ENCODE data around the gene THRA. TPM values are rescaled to one million over a fixed set of nuclear protein-coding genes. Genes with fewer than 3 reads are reported as not detected.

The THRA gene
- total and polyA plus RNA-seq, 8 donors = 21.1 to 52.2 (median 34.2) TPM

DNA sequence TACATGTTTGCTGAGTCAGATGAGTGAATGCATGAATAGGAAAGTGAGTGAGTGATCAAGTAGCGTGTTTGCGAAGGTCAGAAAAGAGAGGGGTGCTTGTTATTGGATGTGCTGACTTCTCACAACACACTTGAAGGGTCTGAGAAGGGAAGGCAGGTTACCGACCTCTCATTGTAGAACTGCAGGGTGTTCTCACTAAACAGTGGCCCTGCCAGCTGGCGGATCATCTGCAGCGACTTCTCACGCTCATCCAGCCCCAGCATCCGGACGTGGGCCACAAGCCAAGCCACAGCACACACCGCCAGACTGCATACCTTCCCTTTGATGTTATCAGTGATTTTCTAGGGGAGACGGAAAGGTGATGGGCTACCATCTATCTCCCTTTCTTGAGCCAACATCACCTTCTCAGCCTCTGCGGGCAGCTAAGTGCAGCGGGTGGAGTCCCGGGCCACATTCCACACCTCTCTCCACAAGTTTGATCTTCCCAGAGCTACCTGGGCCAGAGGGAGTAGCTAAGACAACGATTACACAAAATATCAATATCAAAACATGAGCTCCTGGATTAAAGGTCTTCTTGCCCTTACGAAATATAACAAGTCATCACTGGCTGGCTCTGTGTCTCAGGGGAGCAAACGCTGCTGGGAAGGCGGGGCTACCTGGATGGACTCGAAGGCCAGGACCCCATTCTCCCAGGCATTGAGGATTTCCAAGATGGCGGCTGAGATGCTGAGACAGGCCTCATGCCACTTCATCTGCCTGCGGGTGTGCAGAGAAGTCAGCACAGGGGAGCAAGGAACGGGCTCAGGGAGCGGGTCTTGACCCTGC lies 36.6 kb upstream of the THRA start:
- H3K9me3 ChIP-seq = no peaks in the 10 kb centered on the region
- H3K36me3 ChIP-seq = peaks cover 64 to 93% (median 86%) of the 10 kb centered on the region in 4 donors
- 62 to 69% (median 66%) methylated on average over 21 to 22 of the region's 22 CpGs for WGBS, 5 donors
- H3K4me1 ChIP-seq = peaks cover 45 to 58% (median 52%) of the 10 kb centered on the region in 4 donors
- H3K27ac ChIP-seq = peak overlapping the region in 1 of 5 donors; percentile 44
- TF ChIP-seq POLR2AphosphoS5 (IDR thresholded peaks at IDR 0.05) (no peak), POLR2A (IDR thresholded peaks at IDR 0.05) (no peak), EP300 (IDR thresholded peaks at IDR 0.05) (no peak)
- TF ChIP-seq, protein P1, sequence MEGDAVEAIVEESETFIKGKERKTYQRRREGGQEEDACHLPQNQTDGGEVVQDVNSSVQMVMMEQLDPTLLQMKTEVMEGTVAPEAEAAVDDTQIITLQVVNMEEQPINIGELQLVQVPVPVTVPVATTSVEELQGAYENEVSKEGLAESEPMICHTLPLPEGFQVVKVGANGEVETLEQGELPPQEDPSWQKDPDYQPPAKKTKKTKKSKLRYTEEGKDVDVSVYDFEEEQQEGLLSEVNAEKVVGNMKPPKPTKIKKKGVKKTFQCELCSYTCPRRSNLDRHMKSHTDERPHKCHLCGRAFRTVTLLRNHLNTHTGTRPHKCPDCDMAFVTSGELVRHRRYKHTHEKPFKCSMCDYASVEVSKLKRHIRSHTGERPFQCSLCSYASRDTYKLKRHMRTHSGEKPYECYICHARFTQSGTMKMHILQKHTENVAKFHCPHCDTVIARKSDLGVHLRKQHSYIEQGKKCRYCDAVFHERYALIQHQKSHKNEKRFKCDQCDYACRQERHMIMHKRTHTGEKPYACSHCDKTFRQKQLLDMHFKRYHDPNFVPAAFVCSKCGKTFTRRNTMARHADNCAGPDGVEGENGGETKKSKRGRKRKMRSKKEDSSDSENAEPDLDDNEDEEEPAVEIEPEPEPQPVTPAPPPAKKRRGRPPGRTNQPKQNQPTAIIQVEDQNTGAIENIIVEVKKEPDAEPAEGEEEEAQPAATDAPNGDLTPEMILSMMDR (IDR thresholded peaks at IDR 0.05) = no peak
- H3K27me3 ChIP-seq = no peaks in the 10 kb centered on the region
- H3K4me3 ChIP-seq = no peak overlapping the region
- intact Hi-C loops (cut with DNase I; ENCODE audit: low total_unique reads) = loop anchor here (10.0 kb wide), 1 partner anchor 59 kb away; no protein-coding TSS in a partner anchor
- DNase-seq = no peak

DNA sequence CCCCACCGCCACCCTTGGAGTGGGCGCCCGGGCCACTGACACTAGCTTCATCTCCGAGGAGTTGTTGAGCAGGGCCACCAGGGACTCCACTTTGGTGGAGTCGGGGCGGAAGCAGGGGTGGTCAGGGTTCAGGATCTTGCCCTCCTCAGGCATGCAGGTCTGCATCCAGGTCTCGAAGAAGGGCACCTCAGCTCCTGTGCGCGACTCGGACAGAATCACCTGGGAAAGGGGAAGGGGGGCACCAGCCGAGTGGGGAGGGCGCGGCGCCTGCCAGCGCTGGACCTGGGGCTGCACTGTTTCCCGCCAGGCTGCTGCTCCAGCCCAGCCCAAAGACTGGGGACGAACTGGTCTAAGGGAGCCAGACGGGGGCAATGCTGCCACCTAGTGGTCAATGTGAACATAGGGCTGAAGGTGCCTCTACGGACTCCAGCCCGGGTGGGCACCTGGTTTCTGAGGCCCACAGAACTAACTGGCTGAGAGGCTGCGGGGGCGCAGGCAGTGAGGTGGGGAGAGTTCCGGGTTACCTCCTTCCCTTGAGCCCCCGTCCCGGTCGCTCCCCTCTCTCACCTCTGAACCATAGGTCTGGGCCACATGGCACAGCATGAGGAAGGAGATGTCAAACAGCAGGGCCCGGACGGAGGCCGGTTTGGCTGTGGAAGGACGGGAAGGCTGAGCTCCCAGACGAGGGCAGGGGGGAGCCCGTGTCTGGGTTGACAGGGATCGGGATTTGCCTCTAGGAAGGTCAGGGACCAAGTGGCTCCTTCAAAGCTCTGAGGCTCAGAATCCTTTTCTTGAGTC lies 35.8 kb upstream of the THRA start:
- 22 to 30% (median 27%) methylated on average over 24 to 33 of the region's 33 CpGs for WGBS, 5 donors
- intact Hi-C loops (cut with DNase I; ENCODE audit: low total_unique reads) = loop anchor here (10.0 kb wide), 1 partner anchor 58 kb away; no protein-coding TSS in a partner anchor
- H3K4me3 ChIP-seq = no peak overlapping the region
- no peaks in the 10 kb centered on the region for H3K9me3 ChIP-seq
- DNase-seq = peak; percentile 86 to 95
- TF ChIP-seq EP300 (IDR thresholded peaks at IDR 0.05) (no peak), POLR2A (IDR thresholded peaks at IDR 0.05) (no peak), POLR2AphosphoS5 (IDR thresholded peaks at IDR 0.05) (peak in 1 of 3 donors; percentile 59)
- TF ChIP-seq, protein P1 (IDR thresholded peaks at IDR 0.05) = peak in 5 of 7 experiments; percentile 80 to 96 (median 93)
- peaks cover 44 to 58% (median 52%) of the 10 kb centered on the region in 4 donors for H3K4me1 ChIP-seq
- H3K36me3 ChIP-seq = peaks cover 62 to 93% (median 86%) of the 10 kb centered on the region in 4 donors
- H3K27ac ChIP-seq = peak overlapping the region in 2 of 5 donors; percentile 32 to 44
- no peaks in the 10 kb centered on the region for H3K27me3 ChIP-seq

DNA sequence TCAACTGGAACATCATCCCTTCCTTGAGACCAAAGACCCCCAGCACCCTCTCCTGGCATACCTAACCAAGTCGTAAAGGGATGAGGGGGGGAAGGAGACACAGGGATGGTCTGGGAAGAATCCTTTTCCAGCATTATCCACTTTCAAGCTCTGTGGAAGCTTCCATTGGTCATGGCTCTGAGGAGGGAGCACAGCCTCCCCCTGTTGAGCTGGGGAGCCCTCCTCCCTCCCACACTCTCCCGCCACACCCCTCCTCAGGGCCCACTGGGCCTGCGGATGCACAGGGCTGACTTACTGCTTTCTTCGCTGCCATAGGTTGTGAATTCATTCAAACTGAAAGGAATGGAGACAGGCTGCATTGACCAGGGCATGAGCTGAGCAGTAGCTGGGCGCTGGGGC lies 35.2 kb upstream of the THRA start:
- Histone ChIP-seq H3K36me3 (peaks cover 57 to 92% (median 86%) of the 10 kb centered on the region in 4 donors), H3K27me3 (no peaks in the 10 kb centered on the region), H3K9me3 (no peaks in the 10 kb centered on the region), H3K27ac (peak overlapping the region in 1 of 5 donors; percentile 44), H3K4me1 (peaks cover 40 to 57% (median 50%) of the 10 kb centered on the region in 4 donors), H3K4me3 (no peak overlapping the region)
- no peak for DNase-seq
- WGBS, 5 donors = 78 to 84% (median 80%) methylated on average over 5 of the region's 5 CpGs
- TF ChIP-seq, protein P1 (IDR thresholded peaks at IDR 0.05) = no peak
- no peak for TF ChIP-seq POLR2AphosphoS5 (IDR thresholded peaks at IDR 0.05)
- TF ChIP-seq EP300 (IDR thresholded peaks at IDR 0.05) = no peak
- no peak for TF ChIP-seq POLR2A (IDR thresholded peaks at IDR 0.05)
- intact Hi-C loops (cut with DNase I; ENCODE audit: low total_unique reads) = loop anchor here (10.0 kb wide), 1 partner anchor 57 kb away; no protein-coding TSS in a partner anchor

DNA sequence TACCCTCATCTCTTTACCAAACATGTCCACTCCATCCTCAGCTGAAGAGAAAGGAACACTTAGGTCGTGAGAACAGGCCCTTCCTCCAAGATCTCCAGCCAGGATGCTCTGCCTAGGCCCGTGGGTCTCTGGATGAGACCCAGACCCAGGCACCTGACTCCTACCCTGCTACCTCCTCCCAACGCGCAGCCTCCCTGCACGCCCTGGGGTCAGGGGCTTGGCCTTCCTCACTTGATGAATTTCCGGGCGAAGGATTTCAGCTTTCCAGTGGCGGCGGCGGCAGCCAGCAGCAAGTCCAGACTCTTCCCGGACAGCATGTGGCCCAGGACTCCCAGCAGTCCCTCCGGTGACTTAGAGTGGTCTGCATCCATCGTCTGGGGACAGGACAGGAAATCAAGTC lies 34.2 kb upstream of the THRA start:
- Histone ChIP-seq H3K27ac (no peak overlapping the region), H3K27me3 (no peaks in the 10 kb centered on the region), H3K4me3 (no peak overlapping the region), H3K4me1 (peaks cover 33 to 53% (median 46%) of the 10 kb centered on the region in 4 donors), H3K9me3 (no peaks in the 10 kb centered on the region), H3K36me3 (peaks cover 61 to 93% (median 88%) of the 10 kb centered on the region in 4 donors)
- intact Hi-C loops (cut with DNase I; ENCODE audit: low total_unique reads) = loop anchor here (10.0 kb wide), 1 partner anchor 56 kb away; no protein-coding TSS in a partner anchor
- 87 to 93% (median 92%) methylated on average over 13 of the region's 13 CpGs for WGBS, 5 donors
- no peak for TF ChIP-seq POLR2AphosphoS5 (IDR thresholded peaks at IDR 0.05)
- TF ChIP-seq EP300 (IDR thresholded peaks at IDR 0.05) = no peak
- TF ChIP-seq, protein P1 (IDR thresholded peaks at IDR 0.05) = no peak
- TF ChIP-seq POLR2A (IDR thresholded peaks at IDR 0.05) = no peak
- DNase-seq = no peak
